ENCODE measurements around the gene RNASEH2B. TPM values are rescaled to one million over a fixed set of nuclear protein-coding genes. Genes with fewer than 3 reads are reported as not detected.

Gene RNASEH2B
- total and polyA plus RNA-seq, 4 donors: 7.8 to 44.1 (median 9.3) TPM

GRCh38 chr13:50969691-50970090 is 60.1 kb downstream of the RNASEH2B start:
- TF ChIP-seq SP1 (IDR thresholded peaks at IDR 0.05) (no peak), RAD21 (IDR thresholded peaks at IDR 0.05) (peak; percentile 38 to 62)
- Histone ChIP-seq H3K9ac (ENCODE audit: low read depth in 1 of 2, low read length in 2 of 2) (no peak overlapping the region), H3K36me3 (ENCODE audit: control insufficient read depth in 4 of 4, insufficient read depth in 3 of 4, low read depth in 1 of 4, low read length in 3 of 4) (peaks cover 0 to 4% (median 1%) of the 10 kb centered on the region in 4 donors), H3K27ac (ENCODE audit: low read depth in 1 of 2, low read length in 2 of 2) (no peak overlapping the region), H3K27me3 (ENCODE audit: control insufficient read depth in 4 of 4, insufficient read depth in 4 of 4, low read length in 3 of 4) (no peaks in the 10 kb centered on the region), H3K9me3 (ENCODE audit: control insufficient read depth in 4 of 4, low read length in 3 of 4) (no peaks in the 10 kb centered on the region), H3K4me1 (ENCODE audit: control insufficient read depth in 4 of 4, insufficient read depth in 4 of 4, low read length in 3 of 4) (no peaks in the 10 kb centered on the region), H3K4me3 (ENCODE audit: low read depth in 1 of 3, low read length in 3 of 3) (no peak overlapping the region)
- 71% methylated on average over 11 of the region's 11 CpGs for WGBS
- DNase-seq (ENCODE audit: low spot score): no peak

DNA sequence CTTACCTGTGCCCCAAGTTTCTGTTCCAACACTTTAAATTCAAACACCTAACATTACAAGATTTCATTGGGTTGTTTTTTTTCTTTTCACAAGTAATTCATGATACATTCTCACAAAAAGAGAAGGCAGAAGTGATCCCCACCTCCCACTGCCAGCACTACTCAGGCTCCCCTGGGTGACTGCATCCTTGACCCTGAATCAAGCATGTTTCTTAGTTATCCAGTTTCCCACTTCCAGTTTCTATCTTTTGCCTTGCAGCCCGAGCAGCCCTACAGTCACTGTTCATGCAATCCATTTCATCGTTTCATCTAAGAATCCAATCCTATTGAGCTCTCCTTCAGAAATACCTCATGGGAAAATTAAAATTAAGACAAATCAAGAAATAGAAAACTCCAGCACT is 61.4 kb downstream of the RNASEH2B start:
- no peak for TF ChIP-seq FOXA1 (IDR thresholded peaks at IDR 0.05)
- TF ChIP-seq GABPA (IDR thresholded peaks at IDR 0.05 in 1 of 2, conservative IDR thresholded peaks at IDR 0.05 in 1 of 2): no peak
- TF ChIP-seq, protein P1, sequence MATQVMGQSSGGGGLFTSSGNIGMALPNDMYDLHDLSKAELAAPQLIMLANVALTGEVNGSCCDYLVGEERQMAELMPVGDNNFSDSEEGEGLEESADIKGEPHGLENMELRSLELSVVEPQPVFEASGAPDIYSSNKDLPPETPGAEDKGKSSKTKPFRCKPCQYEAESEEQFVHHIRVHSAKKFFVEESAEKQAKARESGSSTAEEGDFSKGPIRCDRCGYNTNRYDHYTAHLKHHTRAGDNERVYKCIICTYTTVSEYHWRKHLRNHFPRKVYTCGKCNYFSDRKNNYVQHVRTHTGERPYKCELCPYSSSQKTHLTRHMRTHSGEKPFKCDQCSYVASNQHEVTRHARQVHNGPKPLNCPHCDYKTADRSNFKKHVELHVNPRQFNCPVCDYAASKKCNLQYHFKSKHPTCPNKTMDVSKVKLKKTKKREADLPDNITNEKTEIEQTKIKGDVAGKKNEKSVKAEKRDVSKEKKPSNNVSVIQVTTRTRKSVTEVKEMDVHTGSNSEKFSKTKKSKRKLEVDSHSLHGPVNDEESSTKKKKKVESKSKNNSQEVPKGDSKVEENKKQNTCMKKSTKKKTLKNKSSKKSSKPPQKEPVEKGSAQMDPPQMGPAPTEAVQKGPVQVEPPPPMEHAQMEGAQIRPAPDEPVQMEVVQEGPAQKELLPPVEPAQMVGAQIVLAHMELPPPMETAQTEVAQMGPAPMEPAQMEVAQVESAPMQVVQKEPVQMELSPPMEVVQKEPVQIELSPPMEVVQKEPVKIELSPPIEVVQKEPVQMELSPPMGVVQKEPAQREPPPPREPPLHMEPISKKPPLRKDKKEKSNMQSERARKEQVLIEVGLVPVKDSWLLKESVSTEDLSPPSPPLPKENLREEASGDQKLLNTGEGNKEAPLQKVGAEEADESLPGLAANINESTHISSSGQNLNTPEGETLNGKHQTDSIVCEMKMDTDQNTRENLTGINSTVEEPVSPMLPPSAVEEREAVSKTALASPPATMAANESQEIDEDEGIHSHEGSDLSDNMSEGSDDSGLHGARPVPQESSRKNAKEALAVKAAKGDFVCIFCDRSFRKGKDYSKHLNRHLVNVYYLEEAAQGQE (IDR thresholded peaks at IDR 0.05): no peak
- no peak for TF ChIP-seq ATF3 (IDR thresholded peaks at IDR 0.05)
- TF ChIP-seq YY1 (IDR thresholded peaks at IDR 0.05): no peak
- TF ChIP-seq MAX (IDR thresholded peaks at IDR 0.05): no peak
- no peak for TF ChIP-seq EGR1 (IDR thresholded peaks at IDR 0.05; ENCODE audit: low read depth in 2 of 2)
- TF ChIP-seq RXRA (IDR thresholded peaks at IDR 0.05): no peak
- no peak for TF ChIP-seq HNF4G (IDR thresholded peaks at IDR 0.05)
- no peak for TF ChIP-seq NR2F2 (IDR thresholded peaks at IDR 0.05)
- no peak for TF ChIP-seq TAF1 (conservative IDR thresholded peaks at IDR 0.05)
- TF ChIP-seq JUND (IDR thresholded peaks at IDR 0.05): no peak
- TF ChIP-seq SP1 (IDR thresholded peaks at IDR 0.05): no peak
- Histone ChIP-seq H3K4me1 (ENCODE audit: control insufficient read depth in 4 of 4, insufficient read depth in 4 of 4, low read length in 3 of 4) (no peaks in the 10 kb centered on the region), H3K27ac (ENCODE audit: low read depth in 1 of 2, low read length in 2 of 2) (no peak overlapping the region), H3K9me3 (ENCODE audit: control insufficient read depth in 4 of 4, low read length in 3 of 4) (no peaks in the 10 kb centered on the region), H3K9ac (ENCODE audit: low read depth in 1 of 2, low read length in 2 of 2) (no peak overlapping the region), H3K4me3 (ENCODE audit: low read depth in 1 of 3, low read length in 3 of 3) (no peak overlapping the region), H3K36me3 (ENCODE audit: control insufficient read depth in 4 of 4, insufficient read depth in 3 of 4, low read depth in 1 of 4, low read length in 3 of 4) (peaks cover 0 to 2% (median 0%) of the 10 kb centered on the region in 4 donors), H3K27me3 (ENCODE audit: control insufficient read depth in 4 of 4, insufficient read depth in 4 of 4, low read length in 3 of 4) (no peaks in the 10 kb centered on the region)
- DNase-seq (ENCODE audit: low spot score): no peak
- 94% methylated on average over 2 of the region's 2 CpGs for WGBS

DNA sequence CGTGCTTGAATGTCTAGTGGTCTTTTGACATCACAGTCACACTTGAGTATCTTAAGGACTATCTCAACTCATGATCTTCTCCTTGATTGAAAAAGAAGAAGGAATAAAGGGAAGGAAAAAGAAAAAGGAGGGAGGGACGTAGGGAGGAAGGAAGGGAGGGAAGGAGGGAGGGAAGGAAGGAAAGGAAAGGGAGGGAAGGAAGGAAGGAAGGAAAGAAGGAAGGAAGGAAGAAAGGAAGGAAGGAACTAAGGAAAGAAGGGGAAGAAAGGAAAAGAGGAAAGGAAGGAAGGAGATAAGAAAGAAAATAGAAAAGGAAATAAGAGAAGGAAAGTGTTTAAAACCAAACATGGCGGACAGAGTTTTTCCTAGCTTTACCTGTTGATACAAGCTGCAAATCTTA is 64.7 kb downstream of the RNASEH2B start:
- Histone ChIP-seq H3K4me1 (ENCODE audit: control insufficient read depth in 4 of 4, insufficient read depth in 4 of 4, low read length in 3 of 4) (peaks cover 0 to 3% (median 0%) of the 10 kb centered on the region in 4 donors), H3K4me3 (ENCODE audit: low read depth in 1 of 3, low read length in 3 of 3) (no peak overlapping the region), H3K27me3 (ENCODE audit: control insufficient read depth in 4 of 4, insufficient read depth in 4 of 4, low read length in 3 of 4) (no peaks in the 10 kb centered on the region), H3K36me3 (ENCODE audit: control insufficient read depth in 4 of 4, insufficient read depth in 3 of 4, low read depth in 1 of 4, low read length in 3 of 4) (peaks cover 0 to 2% (median 0%) of the 10 kb centered on the region in 4 donors), H3K9ac (ENCODE audit: low read depth in 1 of 2, low read length in 2 of 2) (no peak overlapping the region), H3K9me3 (ENCODE audit: control insufficient read depth in 4 of 4, low read length in 3 of 4) (no peaks in the 10 kb centered on the region), H3K27ac (ENCODE audit: low read depth in 1 of 2, low read length in 2 of 2) (no peak overlapping the region)
- WGBS: 92% methylated on average over 3 of the region's 3 CpGs
- no peak for DNase-seq (ENCODE audit: low spot score)
- TF ChIP-seq, protein P2, sequence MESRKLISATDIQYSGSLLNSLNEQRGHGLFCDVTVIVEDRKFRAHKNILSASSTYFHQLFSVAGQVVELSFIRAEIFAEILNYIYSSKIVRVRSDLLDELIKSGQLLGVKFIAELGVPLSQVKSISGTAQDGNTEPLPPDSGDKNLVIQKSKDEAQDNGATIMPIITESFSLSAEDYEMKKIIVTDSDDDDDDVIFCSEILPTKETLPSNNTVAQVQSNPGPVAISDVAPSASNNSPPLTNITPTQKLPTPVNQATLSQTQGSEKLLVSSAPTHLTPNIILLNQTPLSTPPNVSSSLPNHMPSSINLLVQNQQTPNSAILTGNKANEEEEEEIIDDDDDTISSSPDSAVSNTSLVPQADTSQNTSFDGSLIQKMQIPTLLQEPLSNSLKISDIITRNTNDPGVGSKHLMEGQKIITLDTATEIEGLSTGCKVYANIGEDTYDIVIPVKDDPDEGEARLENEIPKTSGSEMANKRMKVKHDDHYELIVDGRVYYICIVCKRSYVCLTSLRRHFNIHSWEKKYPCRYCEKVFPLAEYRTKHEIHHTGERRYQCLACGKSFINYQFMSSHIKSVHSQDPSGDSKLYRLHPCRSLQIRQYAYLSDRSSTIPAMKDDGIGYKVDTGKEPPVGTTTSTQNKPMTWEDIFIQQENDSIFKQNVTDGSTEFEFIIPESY (IDR thresholded peaks at IDR 0.05): no peak
